NCI-H2107 treated with DMSO at 0.1 percent for 48 hours (cell line): ENCODE results near the gene MEPE.

Experiments used
- DNase-seq: peaks from one replicate; lab custom pipeline; 2025; ENCODE audit not compliant: unreplicated experiment; lab: John Stamatoyannopoulos, UW

MEPE gene

GRCh38 chr4:87832669-87833068 lies at the start of gene MEPE:
Gene MEPE, plus strand, starts transcription at chr4:87832969. Its CDS starts 1,746 bp downstream, at chr4:87834715.
- DNase-seq = no peak

GRCh38 chr4:87783781-87784180 lies 49.0 kb upstream of the MEPE start:
- no peak for DNase-seq

- no peak for DNase-seq
These were observed 46.8 kb upstream of the MEPE start for GRCh38 chr4:87785731-87786509.

- DNase-seq = no peak
These were observed 33.3 kb upstream of the MEPE start, which contains the start of gene IBSP for GRCh38 chr4:87799301-87800113. Gene IBSP, plus strand, starts transcription at chr4:87799554. Its CDS starts 2,808 bp downstream, at chr4:87802362.

GRCh38 chr4:87802858-87803257 lies 29.9 kb upstream of the MEPE start:
- DNase-seq = no peak

GRCh38 chr4:87803421-87803820 lies 29.3 kb upstream of the MEPE start:
- no peak for DNase-seq

- DNase-seq = no peak
These were observed 27.9 kb upstream of the MEPE start for GRCh38 chr4:87804871-87805270.

GRCh38 chr4:87805971-87806370 lies 26.8 kb upstream of the MEPE start:
- no peak for DNase-seq

GRCh38 chr4:87806520-87806919 lies 26.2 kb upstream of the MEPE start:
- no peak for DNase-seq

GRCh38 chr4:87807402-87807801 lies 25.4 kb upstream of the MEPE start:
- DNase-seq = no peak

GRCh38 chr4:87811977-87812376 lies 20.8 kb upstream of the MEPE start:
- no peak for DNase-seq

- DNase-seq = no peak
These were observed 13.4 kb upstream of the MEPE start for GRCh38 chr4:87819281-87819919.

GRCh38 chr4:87823200-87823599 lies 9.6 kb upstream of the MEPE start:
- DNase-seq = no peak

- DNase-seq = no peak
These were observed 9.0 kb upstream of the MEPE start for GRCh38 chr4:87823724-87824123.

GRCh38 chr4:87824352-87824751 lies 8.4 kb upstream of the MEPE start:
- no peak for DNase-seq

- no peak for DNase-seq
These were observed 1.6 kb downstream of the MEPE start for GRCh38 chr4:87834401-87834800.

GRCh38 chr4:87835197-87835596 lies 2.4 kb downstream of the MEPE start:
- DNase-seq = no peak

GRCh38 chr4:87835743-87836142 lies 3.0 kb downstream of the MEPE start:
- DNase-seq = no peak

- DNase-seq = no peak
These were observed 5.4 kb downstream of the MEPE start for GRCh38 chr4:87838205-87838604.

- no peak for DNase-seq
These were observed 6.3 kb downstream of the MEPE start for GRCh38 chr4:87838890-87839591.

- DNase-seq = no peak
These were observed 6.8 kb downstream of the MEPE start for GRCh38 chr4:87839592-87839946.
